SK-N-SH (cell line): Measurements from ENCODE around the gene HOXA10. TPM values are rescaled to one million over a fixed set of nuclear protein-coding genes. Genes with fewer than 3 reads are reported as not detected.

Source experiments
- CTCF ChIA-PET: fragments of 300-600, 350-600 bp; formaldehyde crosslinking; extraction: SDS; loops from one replicate; lab custom pipeline; 2021; lab: Yijun Ruan, JAX
- POLR2A ChIA-PET: fragments of 350-600 bp; sonication (Branson Sonifier 250); formaldehyde crosslinking; extraction: SDS; loops from one replicate; lab custom pipeline; 2020; ENCODE audit warnings: antibody characterized with exemption, inconsistent platforms; lab: Yijun Ruan, JAX
- DNase-seq: peaks from one replicate; pipeline ENCODE4 v3.0.0; 2012
- H2AFZ ChIP-seq: fragments of 200-600 bp; sonication (generic); 2 replicates; pipeline ENCODE4 v1.8.1; 2016; ENCODE audit warnings: antibody characterized with exemption, mild to moderate bottlenecking, low read depth
- H3F3A ChIP-seq: fragments of 200-600 bp; sonication (generic); replicated peaks from 2 replicates; pipeline ENCODE3; 2016; ENCODE audit warnings: antibody characterized with exemption, mild to moderate bottlenecking; ENCODE audit not compliant: insufficient read depth
- H3K27ac ChIP-seq, 2 experiments: fragments of 200-500 bp in 1 of 2; fragments of 200-600 bp in 1 of 2; sonication (Bioruptor generic) in 1 of 2; sonication (generic), shearing (Covaris generic) in 1 of 2; 2 replicates each; pipeline versions ENCODE4 v1.5.1 to v1.6.1; 2014 to 2016; ENCODE audit warnings: low read depth in 2 of 2, inconsistent platforms in 1 of 2, low read length in 1 of 2, mild to moderate bottlenecking in 1 of 2, mixed read lengths in 1 of 2
- H3K27me3 ChIP-seq: fragments of 200-600 bp; sonication (generic), shearing (Covaris generic); 2 replicates; pipeline ENCODE4 v1.6.1; 2016; ENCODE audit warnings: mixed run types; ENCODE audit not compliant: insufficient read depth
- H3K36me3 ChIP-seq, 2 experiments: fragments of 200-500 bp in 1 of 2; fragments of 200-600 bp in 1 of 2; sonication (Bioruptor generic) in 1 of 2; sonication (generic) in 1 of 2; replicated peaks in 1 of 2; 2 replicates each; pipeline versions ENCODE3 to v1.5.1; 2014 to 2016; ENCODE audit warnings: low read length in 1 of 2, mild to moderate bottlenecking in 1 of 2; ENCODE audit not compliant: insufficient read depth in 2 of 2, control insufficient read depth in 1 of 2
- H3K4me1 ChIP-seq, 2 experiments: fragments of 200-500 bp in 1 of 2; fragments of 200-600 bp in 1 of 2; sonication (Bioruptor generic) in 1 of 2; sonication (generic), shearing (Covaris generic) in 1 of 2; 2 replicates each; pipeline versions ENCODE4 v1.5.1 to v1.6.1; 2014 to 2016; ENCODE audit warnings: low read depth in 1 of 2, low read length in 1 of 2, mixed run types in 1 of 2; ENCODE audit not compliant: insufficient read depth in 2 of 2, control insufficient read depth in 1 of 2
- H3K4me2 ChIP-seq: fragments of 200-600 bp; sonication (generic), shearing (Covaris generic); 2 replicates; pipeline ENCODE4 v1.6.1; 2017; ENCODE audit warnings: mixed run types
- H3K4me3 ChIP-seq, 2 experiments: fragments of 200-500 bp in 1 of 2; fragments of 200-600 bp in 1 of 2; sonication (Bioruptor generic) in 1 of 2; sonication (generic), shearing (Covaris generic) in 1 of 2; 2 replicates each; pipeline versions ENCODE4 v1.5.1 to v1.8.1; 2014 to 2016; ENCODE audit warnings: low read depth in 2 of 2, inconsistent platforms in 1 of 2, low read length in 1 of 2, mild to moderate bottlenecking in 1 of 2, mixed read lengths in 1 of 2, moderate library complexity in 1 of 2
- H3K79me2 ChIP-seq: fragments of 200-600 bp; sonication (generic); 2 replicates; pipeline ENCODE4 v1.8.1; 2017; ENCODE audit warnings: mild to moderate bottlenecking; ENCODE audit not compliant: insufficient read depth
- H3K9ac ChIP-seq: fragments of 200-600 bp; sonication (generic); 2 replicates; pipeline ENCODE4 v1.6.1; 2017; ENCODE audit warnings: mixed run types
- H3K9me2 ChIP-seq: fragments of 200-600 bp; sonication (generic); 2 replicates; pipeline ENCODE4 v1.6.1; 2017; ENCODE audit warnings: mixed run types
- H3K9me3 ChIP-seq: fragments of 200-600 bp; sonication (generic); 2 replicates; pipeline ENCODE4 v1.6.1; 2017; ENCODE audit warnings: mixed run types, mild to moderate bottlenecking, moderate library complexity
- H4K20me1 ChIP-seq: fragments of 200-600 bp; sonication (generic); 2 replicates; pipeline ENCODE4 v1.6.1; 2017; ENCODE audit warnings: mild to moderate bottlenecking, mixed run types; ENCODE audit not compliant: insufficient read depth
- EZH2phosphoT487 ChIP-seq: fragments of 200-600 bp; sonication (generic); IDR thresholded peaks from 2 replicates; pipeline ENCODE4 v1.6.1; 2017; ENCODE audit warnings: low read depth, mixed run types, mild to moderate bottlenecking, antibody characterized with exemption, moderate library complexity, borderline replicate concordance
- FOXM1 ChIP-seq: IDR thresholded peaks from 2 replicates; pipeline ENCODE4 v1.4.0; 2012; ENCODE audit warnings: low read depth, mild to moderate bottlenecking
- GABPA ChIP-seq: IDR thresholded peaks from 2 replicates; pipeline ENCODE4 v1.4.0; 2012; ENCODE audit warnings: low read depth, mild to moderate bottlenecking
- IRF3 ChIP-seq: fragments of 150-350 bp; IDR thresholded peaks from 2 replicates; pipeline ENCODE4 v1.6.1; 2016; ENCODE audit warnings: mild to moderate bottlenecking, low read depth, low read length
- MEF2A ChIP-seq: IDR thresholded peaks from 2 replicates; pipeline ENCODE4 v1.4.0; 2012; ENCODE audit warnings: low read depth, borderline replicate concordance
- POLR2AphosphoS5 ChIP-seq: IDR thresholded peaks from 2 replicates; pipeline ENCODE4 v1.6.1; 2012; ENCODE audit warnings: low read depth, low read length
- TEAD4 ChIP-seq: IDR thresholded peaks from 2 replicates; pipeline ENCODE4 v1.4.0; 2012; ENCODE audit warnings: mild to moderate bottlenecking, borderline replicate concordance; ENCODE audit not compliant: insufficient read depth
- WGBS: methylation state at CpG from one replicate; pipeline ENCODE4 v1.1.6; 2017; ENCODE audit warnings: low lambda C conversion rate; 5-methylcytosine and 5-hydroxymethylcytosine counted together
- polyA plus RNA-seq, 3 experiments: library from polyadenylated mRNA; depleted of rRNA; stranded (reverse); fragments of >200 nt; gene quantifications; 2 replicates each; pipeline ENCODE4 v1.2.3, GENCODE V29; 2012

HOXA10 gene
- polyA plus RNA-seq, 1 of the 3 experiments (the other 2 are of a cell fraction) = not detected

- no peak for TF ChIP-seq IRF3
- TF ChIP-seq, all 33 proteins: peak for 0
Observed at GRCh38 chr7:27189295-27189996, 15.3 kb upstream of the HOXA10 start (continued).

GRCh38 chr7:27188386-27189294, 14.5 kb upstream of the HOXA10 start:
- POLR2A ChIA-PET = no interaction called here

GRCh38 chr7:27187475-27188385, 13.6 kb upstream of the HOXA10 start:
- no peak overlapping the region for H2AFZ ChIP-seq
- no peak overlapping the region for H3K9ac ChIP-seq
- no peaks in the 10 kb centered on the region for H3K79me2 ChIP-seq
- no peak overlapping the region for H3K27ac ChIP-seq
- DNase-seq = no peak
- POLR2A ChIA-PET = no interaction called here
- no peak overlapping the region for H3K4me2 ChIP-seq
- no peak for TF ChIP-seq POLR2AphosphoS5
- 0 out of 2 replicates have a peak, but pooled peaks have one; percentile 34 for TF ChIP-seq EZH2phosphoT487
- TF ChIP-seq, all 33 proteins: peak for 1
- CTCF ChIA-PET = interaction anchor here (0.7 to 10.7 kb wide), 13 partner anchors 7 to 906 kb away, joined by 3 to 84 read pairs (median 6); partner anchors contain the start of gene HOXA3
- WGBS = 19% methylated on average over 43 of the region's 46 CpGs
- Histone ChIP-seq H3K4me3 (no peak overlapping the region), H3K9me2 (no peaks in the 10 kb centered on the region), H3K9me3 (no peaks in the 10 kb centered on the region), H4K20me1 (peaks cover 30% of the 10 kb centered on the region), H3F3A (peaks cover 11% of the 10 kb centered on the region), H3K27me3 (peaks cover 98% of the 10 kb centered on the region), H3K4me1 (peaks cover 4 to 7% of the 10 kb centered on the region in 2 experiments; a peak in 1 of 4 replicates), H3K36me3 (no peaks in the 10 kb centered on the region)

More at GRCh38 chr7:27188386-27189294, 14.5 kb upstream of the HOXA10 start:
- TF ChIP-seq MEF2A (no peak), GABPA (no peak), EZH2phosphoT487 (peak; percentile 68), FOXM1 (no peak), TEAD4 (no peak)
- peaks cover 30% of the 10 kb centered on the region for H4K20me1 ChIP-seq
- 29% methylated on average over 46 of the region's 49 CpGs for WGBS
- H3K9me2 ChIP-seq = no peaks in the 10 kb centered on the region
- H3K4me3 ChIP-seq = no peak overlapping the region
- peak overlapping the region; percentile 13; the same call in 1 of the 2 replicates for H2AFZ ChIP-seq
- H3K4me1 ChIP-seq = peaks cover 4 to 10% of the 10 kb centered on the region in 2 experiments; a peak in 1 of 4 replicates
- H3K4me2 ChIP-seq = peak overlapping the region; percentile 51
- no peak for DNase-seq
- no peaks in the 10 kb centered on the region for H3K79me2 ChIP-seq
- H3K9me3 ChIP-seq = no peaks in the 10 kb centered on the region
- CTCF ChIA-PET = interaction anchor here (0.7 to 10.7 kb wide), 16 partner anchors 11 to 908 kb away, joined by 3 to 84 read pairs (median 8); partner anchors contain the start of genes HOXA13 and HOXA3
- peaks cover 98% of the 10 kb centered on the region for H3K27me3 ChIP-seq
- peaks cover 11% of the 10 kb centered on the region for H3F3A ChIP-seq
- H3K27ac ChIP-seq = no peak overlapping the region
- H3K36me3 ChIP-seq = no peaks in the 10 kb centered on the region
- no peak overlapping the region for H3K9ac ChIP-seq
